K562 treated with DMSO at 1 percent for 4 hours (cell line): Measurements from ENCODE around the gene MSMO1. TPM values are rescaled to one million over a fixed set of nuclear protein-coding genes. Genes with fewer than 3 reads are reported as not detected.

Experiments
- total RNA-seq: library from RNA; unstranded; fragments of 300-600 nt; gene quantifications from 2 replicates; pipeline ENCODE4 v1.2.3, GENCODE V29; 2022; ENCODE audit not compliant: insufficient read depth

Gene MSMO1
- total RNA-seq: 16.6 and 16.9 TPM in 2 replicates

GRCh38 chr4:165327211-165328100 lies at the start of gene MSMO1:
MSMO1 (plus strand) TSS chr4:165327669; CDS start chr4:165333371, 5,702 bp downstream.

GRCh38 chr4:165378745-165379677 lies 51.5 kb downstream of the MSMO1 start, which contains the start of gene CPE:
CPE (plus strand) TSS chr4:165379008; CDS start chr4:165379222, 214 bp downstream.

Other genes starting within 250 kb of the MSMO1 start
- gene TMEM192, start 214.8 kb upstream of the MSMO1 start, total RNA-seq: 5.2 and 7.3 TPM in 2 replicates
- 7.1 and 13.5 TPM in 2 replicates for gene KLHL2, start 120.1 kb upstream of the MSMO1 start, total RNA-seq
- not detected in 2 replicates for gene CPE, start 51.3 kb downstream of the MSMO1 start, total RNA-seq